Fibroblast of the conjunctiva (primary cell): ENCODE data around the gene TACSTD2.
"Not testable (repeated sequence)": the region's sequence is repeated elsewhere in the genome, so short reads cannot be mapped to it uniquely, and the experiment has no call there.

ENCODE experiments used
- DNase-seq: peaks from one replicate; pipeline ENCODE4 v3.0.0-alpha.2; 2010; ENCODE audit warnings: low read depth

TACSTD2 gene

GRCh38 chr1:58587667-58588066, 10.6 kb upstream of the TACSTD2 start:
- no peak for DNase-seq

GRCh38 chr1:58586271-58586670, 9.2 kb upstream of the TACSTD2 start:
- DNase-seq, result no peak

DNA sequence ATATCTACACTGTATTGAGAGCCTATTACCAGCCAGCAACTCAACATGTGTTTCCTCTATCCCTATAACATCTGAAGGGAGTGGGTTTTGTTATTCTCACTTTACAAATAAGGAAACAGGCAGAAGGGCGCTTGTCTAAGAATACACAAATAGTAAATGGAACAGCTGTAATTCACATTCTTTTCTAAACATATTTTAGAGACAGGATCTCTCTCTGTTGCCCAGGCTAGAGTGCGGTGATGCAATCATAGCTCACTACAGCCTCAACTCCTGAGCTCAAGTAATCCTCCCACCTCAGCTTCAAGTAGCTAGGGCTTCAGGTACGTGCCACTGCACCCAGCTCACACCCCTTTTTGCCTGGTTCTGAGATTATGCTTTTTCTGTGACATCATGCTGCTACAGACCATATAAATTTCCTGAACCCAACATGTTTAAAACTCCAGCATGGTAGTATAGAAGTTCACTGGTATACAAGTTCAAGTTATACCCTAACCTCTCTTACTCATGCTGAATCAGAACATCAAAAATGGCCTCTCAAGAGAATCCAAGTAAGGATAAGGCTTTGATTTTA, 8.6 kb upstream of the TACSTD2 start:
- no peak for DNase-seq

GRCh38 chr1:58585166-58585565, 8.1 kb upstream of the TACSTD2 start:
- DNase-seq, result no peak

DNA sequence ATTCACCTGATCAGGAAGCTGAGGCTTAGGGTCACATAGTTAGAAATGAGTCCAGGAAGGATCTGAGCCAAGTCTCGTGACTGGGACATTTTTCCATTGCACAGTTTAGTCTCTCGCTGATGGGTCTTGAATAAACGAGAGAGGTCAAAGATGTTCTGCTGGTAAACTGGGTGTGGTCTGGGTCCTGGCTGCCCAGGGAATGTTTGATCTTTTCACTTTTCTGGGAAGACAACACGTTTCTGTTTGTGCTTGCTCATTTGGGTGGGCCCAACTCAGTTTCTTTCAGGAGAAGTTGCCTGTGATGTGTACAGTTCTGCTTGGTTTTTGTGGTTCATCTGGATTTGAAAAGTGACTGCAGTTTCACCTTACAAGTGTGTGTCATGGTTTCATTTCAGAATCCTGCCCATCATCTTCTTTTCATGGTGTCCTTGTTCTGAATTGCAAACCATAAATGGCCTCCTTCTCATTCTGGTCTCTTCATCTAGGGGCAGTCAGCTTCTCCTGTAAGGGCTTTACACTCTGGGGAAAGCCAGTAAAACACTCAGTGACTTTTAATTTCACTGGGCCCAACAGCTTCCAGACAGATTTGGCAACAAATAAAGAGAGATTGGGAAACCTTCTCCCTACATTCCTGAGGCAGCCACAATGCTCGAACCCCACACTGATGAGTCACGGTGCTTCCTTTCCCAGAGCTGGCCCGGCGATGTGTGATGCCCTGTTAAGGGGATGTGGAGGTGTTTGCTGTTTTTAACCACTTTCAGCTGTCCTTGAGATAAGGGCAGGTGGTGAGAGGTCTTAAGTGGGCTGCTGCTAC, 7.2 kb upstream of the TACSTD2 start:
- DNase-seq, result peak; percentile 74

GRCh38 chr1:58583496-58583895, 6.4 kb upstream of the TACSTD2 start:
- no peak for DNase-seq

- not testable (repeated sequence) for DNase-seq
Observed at GRCh38 chr1:58582143-58582542, 5.1 kb upstream of the TACSTD2 start.

GRCh38 chr1:58581641-58582040, 4.6 kb upstream of the TACSTD2 start:
- DNase-seq, result no peak

- no peak for DNase-seq
Observed at GRCh38 chr1:58580186-58580585, 3.1 kb upstream of the TACSTD2 start.

- no peak for DNase-seq
Observed at GRCh38 chr1:58577654-58578030, 590 bp upstream of the TACSTD2 start.

- no peak for DNase-seq
Observed at GRCh38 chr1:58576325-58576726, 726 bp downstream of the TACSTD2 start.

DNA sequence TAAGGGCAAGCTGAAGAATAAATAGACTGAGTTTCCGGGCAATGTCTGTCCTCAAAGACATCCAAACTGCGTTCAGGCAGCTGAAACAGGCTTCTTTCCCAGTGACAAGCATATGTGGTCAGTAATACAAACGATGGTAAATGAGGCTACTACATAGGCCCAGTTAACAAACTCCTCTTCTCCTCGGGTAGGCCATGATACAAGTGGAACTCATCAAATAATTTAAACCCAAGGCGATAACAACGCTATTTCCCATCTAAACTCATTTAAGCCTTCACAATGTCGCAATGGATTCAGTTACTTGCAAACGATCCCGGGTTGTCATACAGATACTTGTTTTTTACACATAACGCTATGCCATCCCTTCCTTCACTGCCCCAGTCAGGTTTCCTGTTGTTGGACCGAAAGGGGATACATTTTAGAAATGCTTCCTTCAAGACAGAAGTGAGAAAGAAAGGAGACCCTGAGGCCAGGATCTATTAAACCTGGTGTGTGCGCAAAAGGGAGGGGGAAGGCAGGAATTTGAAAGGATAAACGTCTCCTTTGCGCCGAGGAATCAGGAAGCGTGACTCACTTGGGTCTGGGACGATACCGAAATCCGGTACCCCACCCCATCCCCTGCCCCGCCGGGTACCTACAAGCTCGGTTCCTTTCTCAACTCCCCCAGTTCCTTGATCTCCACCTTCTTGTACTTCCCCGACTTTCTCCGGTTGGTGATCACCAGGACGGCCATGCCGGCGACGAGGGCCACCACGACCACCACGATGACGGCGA, 1.3 kb downstream of the TACSTD2 start:
- DNase-seq, result no peak

DNA sequence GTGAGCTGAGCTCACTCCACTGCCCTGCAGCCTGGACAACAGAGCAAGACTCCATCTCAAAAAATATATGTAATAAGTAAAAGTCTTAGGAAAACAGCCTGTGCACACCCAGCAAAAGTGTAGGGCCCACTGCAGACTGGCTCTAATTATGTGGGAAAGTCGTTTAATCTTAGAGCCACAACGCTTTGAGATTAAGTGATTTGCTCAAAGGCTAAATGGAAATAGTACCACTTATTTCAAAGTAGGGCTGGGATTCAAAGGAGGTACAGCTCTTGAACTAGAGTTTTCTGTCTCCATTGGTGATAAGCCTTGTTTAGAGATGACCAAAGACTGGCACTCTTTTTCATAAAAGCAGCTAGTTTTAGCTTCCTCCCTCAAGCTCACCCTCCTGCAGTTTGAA, 2.2 kb downstream of the TACSTD2 start:
- no peak for DNase-seq

DNA sequence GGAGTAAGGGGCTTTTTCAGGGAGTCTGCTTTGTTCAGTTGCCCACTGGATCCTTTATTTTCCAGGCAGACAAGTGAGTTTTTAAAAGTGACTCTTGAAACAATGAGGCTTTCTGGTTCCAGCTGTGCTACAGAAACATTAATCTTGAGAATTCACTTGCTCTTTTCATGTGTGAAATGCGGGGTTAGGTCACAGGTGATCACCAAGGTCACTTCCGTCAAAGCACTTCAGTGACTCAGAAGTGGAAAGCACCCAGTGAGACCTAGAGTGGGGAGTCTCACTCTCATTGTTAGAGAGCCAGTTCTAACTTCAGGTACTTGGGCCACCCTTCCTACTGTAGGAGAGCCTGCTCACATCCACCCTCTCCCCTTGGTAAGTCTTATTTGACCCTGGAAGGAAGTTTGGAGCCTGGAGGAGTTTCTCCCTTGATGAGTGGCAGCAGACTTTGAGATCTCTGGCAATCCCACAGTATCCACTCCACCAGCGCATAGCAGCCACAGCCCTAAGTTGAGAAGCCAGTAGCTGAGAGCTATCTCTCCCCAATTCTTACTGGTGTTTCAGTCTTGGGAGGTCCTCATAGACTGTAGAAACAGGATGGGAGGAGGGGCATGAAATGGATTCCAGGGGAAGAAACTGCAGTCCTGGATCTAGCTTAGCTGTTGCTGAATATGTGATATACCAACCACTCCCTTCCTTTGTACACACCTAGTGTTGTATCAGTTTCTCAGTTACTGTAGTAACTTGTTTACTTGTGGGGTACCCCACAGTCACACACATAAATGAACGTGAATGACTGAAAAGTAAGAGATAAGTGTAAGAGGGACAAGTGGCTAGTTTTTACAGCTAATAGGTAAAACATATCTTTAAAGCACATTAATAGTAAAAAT, 3.1 kb downstream of the TACSTD2 start:
- DNase-seq, result no peak

- no peak for DNase-seq
Observed at GRCh38 chr1:58573138-58573537, 3.9 kb downstream of the TACSTD2 start.

- DNase-seq, result no peak
Observed at GRCh38 chr1:58572690-58573089, 4.4 kb downstream of the TACSTD2 start.

DNA sequence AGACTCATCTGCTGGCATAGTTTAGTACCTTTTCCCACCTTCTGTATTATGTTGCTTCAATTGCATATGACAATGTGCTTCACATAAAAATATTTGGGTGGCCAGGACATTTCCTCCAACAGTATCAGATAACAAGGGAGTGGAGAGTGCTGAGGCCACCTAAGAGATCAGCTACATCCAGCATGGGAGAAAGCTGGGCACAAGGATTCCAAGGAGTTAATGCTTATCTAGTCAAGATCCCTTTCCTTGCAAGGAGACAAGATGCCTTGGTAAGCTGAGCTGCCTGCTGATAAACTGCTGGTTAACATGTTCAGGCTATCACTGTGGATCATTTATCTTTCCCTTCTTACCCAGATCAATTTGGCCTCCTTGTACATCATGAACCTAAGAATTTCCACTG, 5.4 kb downstream of the TACSTD2 start:
- no peak for DNase-seq

GRCh38 chr1:58570817-58571216, 6.2 kb downstream of the TACSTD2 start:
- DNase-seq, result no peak

DNA sequence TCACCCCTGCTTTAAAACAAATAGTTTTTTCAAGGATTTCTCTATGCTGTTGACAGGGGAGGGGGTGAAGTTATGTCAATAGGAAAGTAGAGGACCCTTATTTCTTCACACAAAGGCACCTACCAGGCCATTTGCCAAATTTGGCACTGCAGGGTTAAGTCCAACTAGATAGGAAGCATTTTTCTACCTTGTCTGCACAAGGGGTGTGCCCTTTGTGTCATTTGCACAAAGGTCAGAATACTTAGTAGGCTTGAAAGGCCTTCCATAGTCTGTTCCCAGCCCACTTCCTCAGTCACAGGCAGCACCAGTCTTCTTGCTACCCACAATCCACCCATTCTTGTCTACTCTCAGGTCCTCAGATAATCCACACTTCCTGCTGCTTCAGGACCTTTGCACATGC, 7.0 kb downstream of the TACSTD2 start:
- no peak for DNase-seq

- no peak for DNase-seq
Observed at GRCh38 chr1:58568911-58569310, 8.1 kb downstream of the TACSTD2 start.

- no peak for DNase-seq
Observed at GRCh38 chr1:58568271-58568860, 8.7 kb downstream of the TACSTD2 start.

- no peak for DNase-seq
Observed at GRCh38 chr1:58566339-58566738, 10.7 kb downstream of the TACSTD2 start.
